Pancreas (tissue), 10 donors: ENCODE results near the gene PMFBP1. TPM values are rescaled to one million over a fixed set of nuclear protein-coding genes. Genes with fewer than 3 reads are reported as not detected.

Source experiments
- ATAC-seq, 4 donors: fragments of 200-7000 bp; cut with Tn5 transposase; one replicate each; pipeline versions ENCODE4 v1.8.0 to v1.9.1; 2020; ENCODE audit warnings: mild to moderate bottlenecking in 4 of 4, moderate library complexity in 4 of 4
- DNase-seq, 6 donors: peaks; one replicate each; pipeline ENCODE4 v3.0.0-alpha.2; 2020
- FAIRE-seq: peaks from 2 replicates; lab custom pipeline; 2012; peaks lifted over from hg19 to GRCh38; lab: Jason Lieb, UNC
- H3K27ac ChIP-seq, 4 donors: fragments of 200-600 bp; sonication (generic); 1 replicate in 3 of 4; 2 replicates in 1 of 4; pipeline versions ENCODE4 v1.5.0 to v1.8.0; 2020
- H3K27me3 ChIP-seq, 4 donors: fragments of 200-600 bp; one replicate each; pipeline ENCODE4 v1.8.0; 2021
- H3K36me3 ChIP-seq, 3 donors: fragments of 200-600 bp; sonication (generic) in 1 of 3; one replicate each; pipeline versions ENCODE4 v1.5.0 to v1.8.0; 2020 to 2021
- H3K4me1 ChIP-seq, 3 donors: fragments of 200-600 bp; one replicate each; pipeline ENCODE4 v1.8.0; 2021
- H3K4me3 ChIP-seq, 4 donors: fragments of 200-600 bp; sonication (generic) in 2 of 4; one replicate each; pipeline versions ENCODE4 v1.5.0 to v1.8.0; 2020 to 2021
- H3K9me3 ChIP-seq, 4 donors: fragments of 200-600 bp; one replicate each; pipeline ENCODE4 v1.8.0; 2021
- WGBS, 2 donors: extraction: QIAGEN DNeasy Blood & Tissue Kit; methylation state at CpG; one replicate each; pipeline ENCODE4 v1.1.7; 2013; 5-methylcytosine and 5-hydroxymethylcytosine counted together
- intact Hi-C, 3 donors: fragments of 100-400 bp; cut with DNase I; formaldehyde crosslinking; loops; one replicate each; pipeline versions ENCODE4 v1.11.1 to v1.14.2; 2022
- polyA plus RNA-seq, 2 donors: library from polyadenylated mRNA; stranded (reverse); fragments of 200-250 nt; gene quantifications; one replicate each; pipeline ENCODE4 v1.2.3, GENCODE V29; 2013
- total RNA-seq, 6 donors: library from RNA; stranded (reverse); fragmentation: NEBNext Ultra II Directional in 4 of 6; extraction: Animal tissue kit (Norgen Biotek cat#: 25700) in 4 of 6; gene quantifications; one replicate each; pipeline versions ENCODE4 v1.2.1 to v1.2.4, GENCODE V29; 2021 to 2023
- TF ChIP-seq, protein P1 (sequence below), 4 donors: fragments of 200-600 bp; sonication (generic) in 3 of 4; IDR thresholded peaks; one replicate each; pipeline versions ENCODE4 v1.5.0 to v1.8.0; 2021; ENCODE audit warnings: antibody characterized with exemption in 4 of 4
- donor health status: healthy with polysubstance abuse.
- donor health status: DM: no; HTN: no; CAD: no; lungs with moderate emphysema.
- donor health status: DM: no; HTN: no; CAD: no.
- donor health status: control.
- donor health status: control.
- donor health status: Bipolar disorder and iron deficiency.
- donor health status: DM: yes; HTN: yes; CAD: no.
- donor health status: DM: no; HTN: no; CAD: no.
- donor health status: DM: no; HTN: no; CAD: no.
- donor health status: DM: yes; HTN: yes; CAD: no.

Gene PMFBP1
- total and polyA plus RNA-seq, 8 donors, result 1.8 to 6.6 (median 2.7) TPM

DNA sequence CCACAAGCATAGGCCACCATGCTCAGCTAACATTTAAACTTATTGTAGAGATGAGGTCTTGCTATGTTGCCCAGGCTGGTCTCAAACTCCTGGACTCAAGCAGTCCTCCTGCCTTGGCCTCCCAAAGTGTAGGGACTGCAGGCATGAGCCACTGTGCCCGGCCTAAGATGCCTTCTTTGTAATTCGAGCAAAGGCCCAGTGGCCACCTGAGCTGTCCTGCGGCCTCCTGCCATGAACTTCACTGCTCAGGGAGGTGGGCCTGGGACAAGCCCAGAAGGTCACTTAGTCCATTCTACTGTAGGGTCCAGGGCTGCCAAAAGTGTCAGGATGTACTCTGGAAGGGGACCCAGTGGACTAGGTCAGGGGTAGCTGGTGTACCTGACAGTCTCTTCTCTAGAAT lies 47.8 kb downstream of the PMFBP1 start:
- intact Hi-C loops, result loop anchor here in 1 of 3 donors (10.0 kb wide), 1 partner anchor 341 kb away; no protein-coding TSS in a partner anchor
- H3K4me3 ChIP-seq, result no peak overlapping the region
- DNase-seq (no peak), FAIRE-seq (no peak), ATAC-seq (no peak)
- TF ChIP-seq, protein P1, sequence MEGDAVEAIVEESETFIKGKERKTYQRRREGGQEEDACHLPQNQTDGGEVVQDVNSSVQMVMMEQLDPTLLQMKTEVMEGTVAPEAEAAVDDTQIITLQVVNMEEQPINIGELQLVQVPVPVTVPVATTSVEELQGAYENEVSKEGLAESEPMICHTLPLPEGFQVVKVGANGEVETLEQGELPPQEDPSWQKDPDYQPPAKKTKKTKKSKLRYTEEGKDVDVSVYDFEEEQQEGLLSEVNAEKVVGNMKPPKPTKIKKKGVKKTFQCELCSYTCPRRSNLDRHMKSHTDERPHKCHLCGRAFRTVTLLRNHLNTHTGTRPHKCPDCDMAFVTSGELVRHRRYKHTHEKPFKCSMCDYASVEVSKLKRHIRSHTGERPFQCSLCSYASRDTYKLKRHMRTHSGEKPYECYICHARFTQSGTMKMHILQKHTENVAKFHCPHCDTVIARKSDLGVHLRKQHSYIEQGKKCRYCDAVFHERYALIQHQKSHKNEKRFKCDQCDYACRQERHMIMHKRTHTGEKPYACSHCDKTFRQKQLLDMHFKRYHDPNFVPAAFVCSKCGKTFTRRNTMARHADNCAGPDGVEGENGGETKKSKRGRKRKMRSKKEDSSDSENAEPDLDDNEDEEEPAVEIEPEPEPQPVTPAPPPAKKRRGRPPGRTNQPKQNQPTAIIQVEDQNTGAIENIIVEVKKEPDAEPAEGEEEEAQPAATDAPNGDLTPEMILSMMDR (IDR thresholded peaks at IDR 0.05), result no peak
- WGBS, 2 donors, result 93 to 95% methylated on average over 3 of the region's 3 CpGs
- H3K27me3 ChIP-seq, result no peaks in the 10 kb centered on the region
- no peaks in the 10 kb centered on the region for H3K9me3 ChIP-seq
- H3K36me3 ChIP-seq, result no peaks in the 10 kb centered on the region
- peaks cover 0 to 7% (median 0%) of the 10 kb centered on the region in 3 donors for H3K4me1 ChIP-seq
- H3K27ac ChIP-seq, result no peak overlapping the region

DNA sequence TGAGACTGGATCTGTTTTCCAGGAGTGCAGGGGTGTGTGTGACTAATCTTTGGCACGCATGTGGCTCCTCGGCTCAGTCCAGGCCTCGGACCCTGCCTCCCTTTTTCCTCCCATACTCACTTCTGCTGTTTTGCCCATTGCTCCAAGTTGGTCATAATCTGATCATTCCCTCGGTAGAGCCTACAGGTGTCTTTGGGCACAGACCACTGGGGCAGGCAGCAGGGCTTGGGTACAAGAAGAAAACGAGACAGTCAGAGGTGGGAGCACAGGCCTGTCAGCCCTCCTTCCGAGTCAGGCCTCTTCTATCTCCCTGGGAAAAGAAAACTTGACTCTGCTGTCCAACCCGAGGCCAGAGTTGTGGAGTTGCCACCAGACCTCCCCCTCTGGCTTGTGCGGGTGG lies 48.5 kb downstream of the PMFBP1 start:
- Histone ChIP-seq H3K27ac (no peak overlapping the region), H3K36me3 (no peaks in the 10 kb centered on the region), H3K9me3 (no peaks in the 10 kb centered on the region), H3K4me1 (peaks cover 0 to 7% (median 0%) of the 10 kb centered on the region in 3 donors), H3K4me3 (no peak overlapping the region), H3K27me3 (no peaks in the 10 kb centered on the region)
- no peak for ATAC-seq
- FAIRE-seq, result no peak
- no peak for DNase-seq
- WGBS, 2 donors, result 73 to 75% methylated on average over 8 of the region's 8 CpGs
- TF ChIP-seq, protein P1 (IDR thresholded peaks at IDR 0.05), result no peak
- intact Hi-C loops, result loop anchor here in 1 of 3 donors (10.0 kb wide), 1 partner anchor 341 kb away; no protein-coding TSS in a partner anchor

DNA sequence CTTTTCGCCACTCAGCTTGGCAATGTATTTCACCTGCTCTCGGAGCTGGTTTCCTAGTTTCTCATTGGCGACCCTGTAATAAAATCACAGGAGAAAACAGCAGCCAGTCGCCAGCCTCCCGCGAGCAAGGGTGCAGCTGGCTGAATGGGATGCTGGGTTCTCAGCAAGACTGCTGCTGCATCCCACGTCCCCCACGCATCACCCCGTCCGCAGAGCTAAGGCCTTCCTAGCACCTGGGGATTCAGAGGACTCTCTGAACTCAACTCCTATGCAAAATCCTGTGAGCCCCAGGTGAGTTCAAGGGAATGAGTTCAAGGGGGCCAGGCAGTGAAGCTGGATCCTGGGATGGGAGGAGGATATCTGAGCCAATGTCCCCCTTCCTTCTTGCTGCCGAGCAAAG lies 49.0 kb downstream of the PMFBP1 start:
- H3K36me3 ChIP-seq, result no peaks in the 10 kb centered on the region
- no peaks in the 10 kb centered on the region for H3K27me3 ChIP-seq
- DNase-seq (no peak), ATAC-seq (no peak), FAIRE-seq (no peak)
- 79 to 91% methylated on average over 11 of the region's 11 CpGs for WGBS, 2 donors
- H3K27ac ChIP-seq, result no peak overlapping the region
- H3K4me1 ChIP-seq, result peaks cover 0 to 7% (median 0%) of the 10 kb centered on the region in 3 donors
- intact Hi-C loops, result loop anchor here in 1 of 3 donors (10.0 kb wide), 1 partner anchor 342 kb away; no protein-coding TSS in a partner anchor
- TF ChIP-seq, protein P1 (IDR thresholded peaks at IDR 0.05), result no peak
- no peak overlapping the region for H3K4me3 ChIP-seq
- H3K9me3 ChIP-seq, result no peaks in the 10 kb centered on the region

DNA sequence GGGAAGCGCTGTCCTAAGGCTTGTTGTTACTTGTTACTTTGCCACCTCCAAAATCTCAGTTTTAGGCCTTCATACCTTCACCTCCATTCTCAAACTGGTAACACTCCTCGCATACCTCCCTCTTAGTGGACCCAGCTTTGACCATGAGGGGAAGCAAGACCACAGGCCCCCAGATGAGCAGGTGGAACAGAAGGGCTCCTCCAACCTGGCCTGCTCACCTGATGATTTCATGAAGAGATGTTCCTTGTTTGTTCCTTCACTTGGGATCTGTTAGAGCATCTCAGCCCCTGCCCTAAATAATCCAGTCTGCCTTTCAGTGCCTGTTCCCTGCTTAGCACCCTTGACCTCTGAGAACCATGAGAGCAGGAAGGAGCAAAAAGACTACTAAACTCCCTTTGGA lies 49.6 kb downstream of the PMFBP1 start:
- peaks cover 0 to 7% (median 0%) of the 10 kb centered on the region in 3 donors for H3K4me1 ChIP-seq
- no peak overlapping the region for H3K27ac ChIP-seq
- 92 to 98% methylated on average over 2 of the region's 2 CpGs for WGBS, 2 donors
- H3K27me3 ChIP-seq, result no peaks in the 10 kb centered on the region
- H3K9me3 ChIP-seq, result no peaks in the 10 kb centered on the region
- DNase-seq (no peak), ATAC-seq (no peak), FAIRE-seq (no peak)
- H3K36me3 ChIP-seq, result no peaks in the 10 kb centered on the region
- H3K4me3 ChIP-seq, result no peak overlapping the region
- TF ChIP-seq, protein P1 (IDR thresholded peaks at IDR 0.05), result no peak
- intact Hi-C loops, result loop anchor here in 1 of 3 donors (10.0 kb wide), 1 partner anchor 342 kb away; no protein-coding TSS in a partner anchor

DNA sequence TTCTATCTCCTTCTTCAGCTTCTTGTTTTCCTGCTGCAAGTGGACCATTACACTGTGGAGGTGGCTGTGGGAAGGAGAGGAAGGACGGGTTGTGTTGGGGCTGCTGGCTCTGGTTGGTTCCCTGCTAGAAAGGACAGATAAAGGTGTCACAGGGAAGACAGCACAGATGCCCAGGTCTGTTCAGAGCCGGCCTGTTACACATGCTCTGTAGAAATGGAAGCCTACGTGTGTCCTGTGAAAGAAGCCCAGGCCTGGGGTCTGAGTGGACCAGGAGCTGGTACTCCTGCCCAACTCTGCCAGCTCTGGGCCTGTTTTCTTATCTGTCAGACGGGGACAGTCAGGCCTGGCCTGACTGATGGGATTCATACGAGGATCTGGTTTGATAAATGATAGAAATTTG lies 51.9 kb downstream of the PMFBP1 start:
- intact Hi-C loops, result loop anchor here in 1 of 3 donors (10.0 kb wide), 1 partner anchor 345 kb away; no protein-coding TSS in a partner anchor
- TF ChIP-seq, protein P1 (IDR thresholded peaks at IDR 0.05), result no peak
- 76 to 86% methylated on average over 5 of the region's 5 CpGs for WGBS, 2 donors

More for the DNA sequence above, 51.9 kb downstream of the PMFBP1 start:
- ATAC-seq, result no peak
- DNase-seq, result no peak
- Histone ChIP-seq H3K36me3 (no peaks in the 10 kb centered on the region), H3K4me1 (no peaks in the 10 kb centered on the region), H3K4me3 (no peak overlapping the region), H3K27me3 (no peaks in the 10 kb centered on the region), H3K9me3 (no peaks in the 10 kb centered on the region), H3K27ac (no peak overlapping the region)
- FAIRE-seq, result no peak
